Endothelial cell of umbilical vein (primary cell): ENCODE measurements around the gene FOXD2. TPM values are rescaled to one million over a fixed set of nuclear protein-coding genes. Genes with fewer than 3 reads are reported as not detected.

Source experiments
- BruUV-seq: library from RNA; stranded (reverse); fragments of 400-500 nt; replicated peaks from 2 replicates; lab custom pipeline; 2021; lab: Mats Ljungman, UMichigan
- CTCF ChIA-PET: fragments of 300-600, 350-600 bp; sonication (Branson Sonifier 250); formaldehyde crosslinking; loops from one replicate; lab custom pipeline; 2021; ENCODE audit warnings: antibody characterized with exemption, inconsistent platforms; lab: Charles Lee
- POLR2A ChIA-PET: fragments of 300-600, 350-600 bp; sonication (Branson Sonifier 250); formaldehyde crosslinking; loops from one replicate; lab custom pipeline; 2021; ENCODE audit warnings: antibody characterized with exemption, inconsistent platforms; lab: Charles Lee
- DNase-seq: peaks from one replicate; pipeline ENCODE4 v3.0.0-alpha.2; 2011; ENCODE audit warnings: low read depth, low spot score
- FAIRE-seq: peaks from 2 replicates; lab custom pipeline; 2011; peaks lifted over from hg19 to GRCh38; lab: Jason Lieb, UNC
- H2AFZ ChIP-seq: 2 replicates; pipeline ENCODE4 v1.6.0; 2012; ENCODE audit warnings: low read depth, low read length, control low read depth, inconsistent platforms
- H3K27ac ChIP-seq: 2 replicates; pipeline ENCODE4 v1.5.1; 2011; ENCODE audit warnings: low read depth, mild to moderate bottlenecking, control low read depth, low read length, moderate library complexity; ENCODE audit not compliant: insufficient read depth
- H3K27me3 ChIP-seq, 2 experiments: 2 replicates each; pipeline versions ENCODE4 v1.6.0 to v1.6.1; 2011; ENCODE audit warnings: low read length in 2 of 2, mixed read lengths in 1 of 2; ENCODE audit not compliant: control insufficient read depth in 2 of 2, insufficient read depth in 2 of 2
- H3K36me3 ChIP-seq, 2 experiments: 2 replicates in 1 of 2; 3 replicates in 1 of 2; pipeline ENCODE4 v1.5.1; 2011; ENCODE audit warnings: low read length in 2 of 2, mild to moderate bottlenecking in 1 of 2, moderate library complexity in 1 of 2; ENCODE audit not compliant: control insufficient read depth in 2 of 2, insufficient read depth in 2 of 2; ENCODE audit errors: extremely low read depth in 1 of 2
- H3K4me1 ChIP-seq: 3 replicates; pipeline ENCODE4 v1.5.1; 2011; ENCODE audit warnings: mild to moderate bottlenecking, low read length; ENCODE audit not compliant: control insufficient read depth, insufficient read depth; ENCODE audit errors: extremely low read depth
- H3K4me2 ChIP-seq: 2 replicates; pipeline ENCODE4 v1.6.1; 2011; ENCODE audit warnings: low read length, control low read depth, mixed read lengths; ENCODE audit not compliant: insufficient read depth
- H3K4me3 ChIP-seq, 3 experiments: fragments of 200-600 bp in 1 of 3; sonication (generic), shearing (Covaris generic) in 1 of 3; replicated peaks in 1 of 3; 2 replicates each; pipeline ENCODE4 v1.5.1; 2011 to 2016; ENCODE audit warnings: control low read depth in 3 of 3, low read length in 3 of 3, mild to moderate bottlenecking in 2 of 3, inconsistent platforms in 1 of 3, low read depth in 1 of 3, moderate library complexity in 1 of 3; ENCODE audit not compliant: insufficient read depth in 1 of 3
- H3K79me2 ChIP-seq: 2 replicates; pipeline ENCODE4 v1.6.0; 2012; ENCODE audit warnings: low read length, inconsistent platforms; ENCODE audit not compliant: control insufficient read depth, insufficient read depth
- H3K9ac ChIP-seq: replicated peaks from 2 replicates; pipeline ENCODE3; 2011; ENCODE audit warnings: low read length, control low read depth; ENCODE audit not compliant: insufficient read depth; ENCODE audit errors: extremely low read depth
- H3K9me1 ChIP-seq: replicated peaks from 3 replicates; pipeline ENCODE4 v1.6.0; 2011; ENCODE audit warnings: mild to moderate bottlenecking, low read length; ENCODE audit not compliant: control insufficient read depth, insufficient read depth; ENCODE audit errors: extremely low read depth
- H3K9me3 ChIP-seq: replicated peaks from 2 replicates; pipeline ENCODE4 v1.5.1; 2012; ENCODE audit warnings: low read length, inconsistent platforms; ENCODE audit not compliant: control insufficient read depth, insufficient read depth
- H4K20me1 ChIP-seq: replicated peaks from 2 replicates; pipeline ENCODE3; 2011; ENCODE audit warnings: mild to moderate bottlenecking, low read length; ENCODE audit not compliant: control insufficient read depth, insufficient read depth; ENCODE audit errors: extremely low read depth
- CTCF ChIP-seq, 2 donors: IDR thresholded peaks; 1 replicate in 1 of 2; 2 replicates in 1 of 2; pipeline ENCODE4 v1.5.1; 2011; ENCODE audit warnings: low read length in 2 of 2, mild to moderate bottlenecking in 2 of 2, moderate library complexity in 2 of 2, control low read depth in 1 of 2, inconsistent platforms in 1 of 2, low read depth in 1 of 2; ENCODE audit not compliant: insufficient read depth in 1 of 2; ENCODE audit errors: extremely low read depth in 1 of 2
- EZH2 ChIP-seq: IDR thresholded peaks from 2 replicates; pipeline ENCODE4 v1.6.1; 2012; ENCODE audit warnings: borderline replicate concordance, low read depth, mild to moderate bottlenecking, moderate library complexity, low read length, inconsistent platforms; ENCODE audit not compliant: severe bottlenecking
- GATA2 ChIP-seq: IDR thresholded peaks from 2 replicates; pipeline ENCODE4 v1.7.0; 2011; ENCODE audit warnings: low read depth, mild to moderate bottlenecking, moderate library complexity, mixed read lengths, low read length; ENCODE audit not compliant: insufficient read length, insufficient read depth
- JUN ChIP-seq: IDR thresholded peaks from 2 replicates; pipeline ENCODE4 v1.6.1; 2011; ENCODE audit warnings: borderline replicate concordance, low read depth; ENCODE audit not compliant: insufficient read length, insufficient read depth
- MAX ChIP-seq: IDR thresholded peaks from 2 replicates; pipeline ENCODE4 v1.6.1; 2011; ENCODE audit not compliant: insufficient read depth, insufficient read length
- MYC ChIP-seq: IDR thresholded peaks from one replicate; pipeline ENCODE4 v1.6.1; 2011; ENCODE audit warnings: mild to moderate bottlenecking, low read depth, low read length
- dilution Hi-C: fragments of 300-500 bp; cut with MboI; formaldehyde crosslinking; loops from one replicate; pipeline ENCODE4 v1.15.0; 2019; ENCODE audit warnings: low sequenced_read_pairs; ENCODE audit not compliant: extremely low pct_ligation_motif_present
- intact Hi-C: fragments of 100-400 bp; cut with micrococcal nuclease; formaldehyde crosslinking; loops from one replicate; pipeline ENCODE4 v1.10.0; 2022
- polyA plus RNA-seq, 4 experiments: library from polyadenylated mRNA; depleted of rRNA in 3 of 4; stranded (reverse) in 3 of 4; unstranded in 1 of 4; fragments of >200 nt; gene quantifications; 2 replicates each; pipeline versions ENCODE4 v1.2.1 to v1.2.3, GENCODE V29; 2011 to 2012; ENCODE audit warnings: missing spikeins in 1 of 4
- total RNA-seq: library from RNA; stranded (reverse); gene quantifications from 2 replicates; pipeline ENCODE4 v1.2.3, GENCODE V29; 2021

FOXD2 gene
- total and polyA plus RNA-seq, 2 donors (not counting 3 experiments of a cell fraction or from before 2014, with no cell fraction given) = 0.01 to 0.09 TPM

DNA sequence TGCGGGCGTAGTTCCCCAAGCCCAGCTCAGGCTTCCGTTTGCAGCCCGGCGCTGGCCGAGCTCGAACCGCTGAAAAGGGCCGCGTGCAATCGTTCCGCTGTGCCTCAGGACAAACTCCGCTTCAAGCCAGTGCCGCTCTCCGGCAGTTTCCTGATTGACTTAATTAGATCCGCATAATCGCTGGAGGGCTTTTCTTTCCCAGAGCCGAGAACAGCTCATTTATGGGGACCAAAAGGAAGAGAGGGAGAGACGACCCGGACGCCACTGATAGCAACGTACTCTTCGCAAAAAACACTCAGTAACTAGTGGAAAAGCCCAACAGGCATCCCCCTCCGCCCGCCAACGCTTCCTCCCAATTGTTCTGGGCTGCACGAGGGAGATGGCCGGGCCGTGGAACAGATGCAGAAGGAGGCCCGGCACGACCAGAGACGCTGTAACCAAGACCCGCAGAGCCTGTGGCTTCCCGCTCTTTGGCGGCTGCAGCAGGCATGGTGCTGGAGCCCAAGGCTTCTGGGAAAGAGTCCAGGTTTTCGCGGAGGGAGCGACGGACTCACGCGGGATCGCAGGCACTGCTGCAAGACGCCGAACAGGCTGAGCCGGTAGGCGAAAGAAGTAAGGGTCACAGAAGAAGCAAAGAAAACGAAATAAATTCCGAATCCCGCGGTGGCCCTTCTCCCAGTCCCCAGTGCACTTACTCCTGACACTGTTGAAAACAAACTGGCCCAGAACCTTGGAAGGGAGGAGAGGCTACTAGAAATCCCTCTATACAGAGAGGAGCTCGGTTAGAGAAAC is 3.6 kb upstream of the FOXD2 start:
- peaks cover 24% of the 10 kb centered on the region for H3K4me1 ChIP-seq

More for the DNA sequence above, 3.6 kb upstream of the FOXD2 start:
- Histone ChIP-seq H3K9me1 (no peaks in the 10 kb centered on the region), H3K4me2 (peak overlapping the region; percentile 39), H4K20me1 (no peaks in the 10 kb centered on the region), H3K4me3 (no peak overlapping the region), H3K27me3 (peaks cover 13 to 27% of the 10 kb centered on the region in 2 experiments), H3K79me2 (no peaks in the 10 kb centered on the region), H2AFZ (no peak overlapping the region), H3K27ac (no peak overlapping the region), H3K9ac (no peak overlapping the region), H3K36me3 (no peaks in the 10 kb centered on the region), H3K9me3 (no peaks in the 10 kb centered on the region)
- TF ChIP-seq MYC (no peak), CTCF (IDR thresholded peaks at IDR 0.05; ENCODE audit: extremely low read depth in 1 of 2, insufficient read depth in 1 of 2, low read depth in 1 of 2, low read length in 2 of 2) (no peak), MAX (no peak), GATA2 (no peak), EZH2 (no peak), JUN (no peak)
- DNase-seq (peak; percentile 39), FAIRE-seq (peak; percentile 86)
- POLR2A ChIA-PET = no interaction called here
- intact Hi-C loops = no loop called here
- dilution Hi-C loops = no loop called here
- no TSS peak for BruUV-seq
- CTCF ChIA-PET = interaction anchor here (0.7 to 12.3 kb wide), 14 partner anchors 9 to 563 kb away, joined by 3 to 691 read pairs (median 4); partner anchors contain the start of gene TRABD2B
